ENCODE data around the gene NUDT3. TPM values are rescaled to one million over a fixed set of nuclear protein-coding genes. Genes with fewer than 3 reads are reported as not detected.

Gene NUDT3
- total RNA-seq, 4 donors from 2014 or later, result 51.6 to 88.7 (median 57.3) TPM

GRCh38 chr6:34289137-34289536 lies 103.3 kb downstream of the NUDT3 start:
- peaks cover 0 to 56% (median 16%) of the 10 kb centered on the region in 4 donors for H3K4me1 ChIP-seq
- H3K36me3 ChIP-seq, result peaks cover 0 to 53% (median 7%) of the 10 kb centered on the region in 3 donors
- peak overlapping the region in 2 of 4 donors; percentile 4 to 28 for H3K27ac ChIP-seq
- 88 to 90% methylated on average over 11 of the region's 11 CpGs for WGBS, 2 donors
- H3K9me3 ChIP-seq, result no peaks in the 10 kb centered on the region
- no peak for DNase-seq (ENCODE audit: low spot score in 2 of 2)
- TF ChIP-seq POLR2A (IDR thresholded peaks at IDR 0.05) (no peak), EP300 (IDR thresholded peaks at IDR 0.05) (no peak), CTCF (IDR thresholded peaks at IDR 0.05) (no peak)
- H3K4me3 ChIP-seq, result no peak overlapping the region
- H3K27me3 ChIP-seq, result no peaks in the 10 kb centered on the region

GRCh38 chr6:34288581-34288980 lies 103.9 kb downstream of the NUDT3 start:
- TF ChIP-seq CTCF (IDR thresholded peaks at IDR 0.05) (no peak), POLR2A (IDR thresholded peaks at IDR 0.05) (no peak), EP300 (IDR thresholded peaks at IDR 0.05) (no peak)
- DNase-seq (ENCODE audit: low spot score in 2 of 2), result no peak
- 36 to 40% methylated on average over 5 of the region's 5 CpGs for WGBS, 2 donors
- peaks cover 0 to 48% (median 6%) of the 10 kb centered on the region in 3 donors for H3K36me3 ChIP-seq
- H3K9me3 ChIP-seq, result no peaks in the 10 kb centered on the region
- H3K4me3 ChIP-seq, result no peak overlapping the region
- peak overlapping the region in 3 of 4 donors; percentile 4 to 57 (median 28) for H3K27ac ChIP-seq
- H3K4me1 ChIP-seq, result peaks cover 0 to 61% (median 21%) of the 10 kb centered on the region in 4 donors
- H3K27me3 ChIP-seq, result no peaks in the 10 kb centered on the region

- Histone ChIP-seq H3K27ac (peak overlapping the region; percentile 2 to 86 (median 63)), H3K4me1 (peaks cover 0 to 80% (median 25%) of the 10 kb centered on the region in 4 donors), H3K36me3 (peaks cover 0 to 24% (median 0%) of the 10 kb centered on the region in 3 donors), H3K27me3 (no peaks in the 10 kb centered on the region), H3K9me3 (no peaks in the 10 kb centered on the region), H3K4me3 (no peak overlapping the region)
- TF ChIP-seq EP300 (IDR thresholded peaks at IDR 0.05) (peak; percentile 26 to 49), POLR2A (IDR thresholded peaks at IDR 0.05) (no peak), CTCF (IDR thresholded peaks at IDR 0.05) (no peak)
- no peak for DNase-seq (ENCODE audit: low spot score in 2 of 2)
- 42 to 50% methylated on average over 4 of the region's 4 CpGs for WGBS, 2 donors
Measured at GRCh38 chr6:34285448-34286164, 106.9 kb downstream of the NUDT3 start.

GRCh38 chr6:34284563-34285447 lies 107.7 kb downstream of the NUDT3 start:
- Histone ChIP-seq H3K36me3 (peaks cover 0 to 29% (median 0%) of the 10 kb centered on the region in 3 donors), H3K27ac (peak overlapping the region; percentile 2 to 86 (median 63)), H3K4me3 (no peak overlapping the region), H3K27me3 (no peaks in the 10 kb centered on the region), H3K9me3 (no peaks in the 10 kb centered on the region), H3K4me1 (peaks cover 0 to 78% (median 25%) of the 10 kb centered on the region in 4 donors)
- WGBS, 2 donors, result 42 to 44% methylated on average over 4 of the region's 4 CpGs
- peak; percentile 41 to 61 for DNase-seq (ENCODE audit: low spot score in 2 of 2)
- TF ChIP-seq EP300 (IDR thresholded peaks at IDR 0.05), result peak; percentile 14 to 85
- TF ChIP-seq CTCF (IDR thresholded peaks at IDR 0.05), result no peak
